C4-2B (cell line): ENCODE results near the gene S100A10.

Source experiments
- H3K27ac ChIP-seq: fragments of 450-650 bp; 2 replicates; pipeline ENCODE4 v1.5.1; 2017
- CTCF ChIP-seq: fragments of 450-650 bp; conservative IDR thresholded peaks from 2 replicates; pipeline ENCODE4 v1.5.1; 2017; ENCODE audit warnings: mild to moderate bottlenecking
- ZFX ChIP-seq: fragments of 450-650 bp; IDR thresholded peaks from 2 replicates; pipeline ENCODE4 v1.6.1; 2017

S100A10 gene

GRCh38 chr1:151935154-151935553, 58.5 kb downstream of the S100A10 start:
- peak overlapping the region; percentile 12; the same call in 1 of the 2 replicates for H3K27ac ChIP-seq

GRCh38 chr1:151934048-151934493, 59.6 kb downstream of the S100A10 start:
- H3K27ac ChIP-seq, result no peak overlapping the region
- peak; percentile 96 for TF ChIP-seq CTCF
- no peak for TF ChIP-seq ZFX

More at GRCh38 chr1:151935154-151935553, 58.5 kb downstream of the S100A10 start:
- TF ChIP-seq ZFX, result no peak
- no peak for TF ChIP-seq CTCF
